Activated CD8-positive, alpha-beta T cell treated with anti-CD3 and anti-CD28 coated beads for 36 hours (primary cell): ENCODE results near the gene YLPM1. TPM values are rescaled to one million over a fixed set of nuclear protein-coding genes. Genes with fewer than 3 reads are reported as not detected.

ENCODE experiments used
- ATAC-seq: fragments of 200-7000 bp; cut with Tn5 transposase; one replicate; pipeline ENCODE4 v1.10.0; 2021; ENCODE audit warnings: mild to moderate bottlenecking, moderate library complexity
- CTCF ChIA-PET: fragments of 350-600 bp; sonication (Branson Sonifier 250); formaldehyde crosslinking; loops from one replicate; lab custom pipeline; 2021; ENCODE audit warnings: antibody characterized with exemption; lab: Charles Lee
- POLR2A ChIA-PET: fragments of 350-600 bp; sonication (Branson Sonifier 250); formaldehyde crosslinking; loops from one replicate; lab custom pipeline; 2021; ENCODE audit warnings: antibody characterized with exemption; lab: Charles Lee
- DNase-seq: peaks from one replicate; pipeline ENCODE4 v3.0.0-alpha.2; 2020
- H3K27ac Mint-ChIP-seq: one replicate; pipeline ENCODE4 v1.8.0; 2021; ENCODE audit warnings: mild to moderate bottlenecking, mixed read lengths
- H3K27me3 Mint-ChIP-seq: one replicate; pipeline ENCODE4 v1.8.0; 2021; ENCODE audit warnings: mixed read lengths
- H3K36me3 Mint-ChIP-seq: one replicate; pipeline ENCODE4 v1.8.0; 2021; ENCODE audit warnings: low read depth, mixed read lengths
- H3K4me1 Mint-ChIP-seq: one replicate; pipeline ENCODE4 v1.8.0; 2021; ENCODE audit warnings: low read depth, mixed read lengths
- H3K4me3 Mint-ChIP-seq: one replicate; pipeline ENCODE4 v1.8.0; 2021; ENCODE audit warnings: mild to moderate bottlenecking, moderate library complexity, mixed read lengths
- H3K9me3 Mint-ChIP-seq: one replicate; pipeline ENCODE4 v1.8.0; 2021; ENCODE audit warnings: mixed read lengths
- intact Hi-C: fragments of 100-400 bp; cut with micrococcal nuclease; formaldehyde crosslinking; loops from one replicate; pipeline ENCODE4 v1.10.0; 2022
- total RNA-seq, 2 experiments: library from RNA; stranded (reverse); gene quantifications; one replicate each; pipeline ENCODE4 v1.2.3, GENCODE V29; 2021
- TF ChIP-seq, protein P1 (sequence below): fragments of 200-600 bp; IDR thresholded peaks from one replicate; pipeline ENCODE4 v1.8.0; 2022; ENCODE audit warnings: antibody characterized with exemption, mild to moderate bottlenecking

YLPM1 gene
- total RNA-seq, 2 experiments from 2014 or later, result 43.6 to 49.0 TPM

DNA sequence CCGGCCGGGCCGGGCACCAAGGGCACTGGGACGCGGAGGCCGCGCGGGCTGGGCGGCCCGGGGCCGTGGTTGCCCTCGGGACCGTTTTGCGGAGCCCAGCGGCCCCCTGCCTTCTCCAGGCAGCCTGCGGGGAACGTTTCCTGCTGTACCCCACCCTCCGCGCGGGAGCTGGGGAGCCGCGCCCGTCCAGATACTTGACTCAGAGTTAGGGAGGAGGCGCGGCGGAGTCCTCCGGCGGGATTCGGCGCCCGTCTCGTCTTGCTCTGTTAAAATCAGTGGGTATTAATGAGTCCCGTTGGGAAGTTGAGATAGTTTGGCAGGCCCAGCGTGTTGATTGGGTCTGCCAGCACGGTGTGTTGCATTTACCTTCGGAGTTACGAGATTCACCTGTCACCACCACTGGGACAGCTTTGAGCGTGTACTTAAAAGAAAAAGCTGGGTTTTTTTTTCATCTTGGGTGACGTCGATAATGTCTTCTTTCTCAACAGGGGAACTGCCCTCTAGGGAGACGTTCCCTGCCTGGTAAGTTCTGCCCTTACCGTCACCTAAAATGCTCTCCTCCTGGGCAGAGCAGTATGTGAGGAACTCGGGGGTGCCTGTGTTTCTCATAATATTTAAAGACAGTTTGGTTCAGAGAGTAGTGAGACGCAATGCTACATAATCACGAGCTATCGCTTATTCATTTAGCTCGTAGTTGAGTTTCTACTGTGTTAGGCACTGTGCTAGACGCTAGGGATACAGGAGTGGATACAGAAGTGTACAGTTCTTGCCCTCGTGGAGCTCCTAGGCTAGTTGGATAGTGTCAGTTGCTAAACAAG is 119.2 kb downstream of the YLPM1 start:
- ATAC-seq (peak; percentile 42), DNase-seq (peak; percentile 62)
- H3K9me3 Mint-ChIP-seq, result no peaks in the 10 kb centered on the region
- ChIA-PET POLR2A (interaction anchor here (0.6 to 4.6 kb wide), 11 partner anchors 8 to 146 kb away, joined by 3 to 24 read pairs (median 5); no protein-coding TSS in a partner anchor), CTCF (interaction anchor here (1.0 to 16.8 kb wide), 10 partner anchors 10 to 206 kb away, joined by 3 to 334 read pairs (median 4); partner anchors contain the start of gene YLPM1)
- peaks cover 57% of the 10 kb centered on the region for H3K4me1 Mint-ChIP-seq
- peak overlapping the region; percentile 96 for H3K4me3 Mint-ChIP-seq
- TF ChIP-seq, protein P1, sequence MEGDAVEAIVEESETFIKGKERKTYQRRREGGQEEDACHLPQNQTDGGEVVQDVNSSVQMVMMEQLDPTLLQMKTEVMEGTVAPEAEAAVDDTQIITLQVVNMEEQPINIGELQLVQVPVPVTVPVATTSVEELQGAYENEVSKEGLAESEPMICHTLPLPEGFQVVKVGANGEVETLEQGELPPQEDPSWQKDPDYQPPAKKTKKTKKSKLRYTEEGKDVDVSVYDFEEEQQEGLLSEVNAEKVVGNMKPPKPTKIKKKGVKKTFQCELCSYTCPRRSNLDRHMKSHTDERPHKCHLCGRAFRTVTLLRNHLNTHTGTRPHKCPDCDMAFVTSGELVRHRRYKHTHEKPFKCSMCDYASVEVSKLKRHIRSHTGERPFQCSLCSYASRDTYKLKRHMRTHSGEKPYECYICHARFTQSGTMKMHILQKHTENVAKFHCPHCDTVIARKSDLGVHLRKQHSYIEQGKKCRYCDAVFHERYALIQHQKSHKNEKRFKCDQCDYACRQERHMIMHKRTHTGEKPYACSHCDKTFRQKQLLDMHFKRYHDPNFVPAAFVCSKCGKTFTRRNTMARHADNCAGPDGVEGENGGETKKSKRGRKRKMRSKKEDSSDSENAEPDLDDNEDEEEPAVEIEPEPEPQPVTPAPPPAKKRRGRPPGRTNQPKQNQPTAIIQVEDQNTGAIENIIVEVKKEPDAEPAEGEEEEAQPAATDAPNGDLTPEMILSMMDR, result no peak
- H3K27ac Mint-ChIP-seq, result peak overlapping the region; percentile 91
- intact Hi-C loops, result no loop called here
- H3K36me3 Mint-ChIP-seq, result peaks cover 28% of the 10 kb centered on the region
- H3K27me3 Mint-ChIP-seq, result no peaks in the 10 kb centered on the region

Other genes starting within 250 kb of the YLPM1 start
- under 1 TPM; 0.04 to 0.05 TPM for gene LTBP2, start 151.1 kb upstream of the YLPM1 start, total RNA-seq
- gene AREL1, start 50.2 kb upstream of the YLPM1 start, total RNA-seq, result 10 to 100 TPM; 26.4 to 28.2 TPM
- gene FCF1, start 50.2 kb upstream of the YLPM1 start, total RNA-seq, result 10 to 100 TPM; 75.2 to 78.9 TPM
- under 1 TPM; 0.38 to 0.65 TPM for gene PROX2, start 112.8 kb downstream of the YLPM1 start, total RNA-seq
- gene DLST, start 118.6 kb downstream of the YLPM1 start, total RNA-seq, result 100 to 1,000 TPM; 110 to 113 TPM
- gene RPS6KL1, start 159.9 kb downstream of the YLPM1 start, total RNA-seq, result 1 to 10 TPM; 4.1 to 5.1 TPM
- under 1 TPM; 0.27 to 0.45 TPM for gene PGF, start 192.3 kb downstream of the YLPM1 start, total RNA-seq
- gene EIF2B2, start 239.6 kb downstream of the YLPM1 start, total RNA-seq, result 10 to 100 TPM; 50.5 to 51.9 TPM